NCI-H1092 treated with DMSO at 0.1 percent for 48 hours (cell line): Measurements from ENCODE around the gene SPAG17.

Experiments used
- DNase-seq: peaks from one replicate; lab custom pipeline; 2025; lab: John Stamatoyannopoulos, UW

The SPAG17 gene

GRCh38 chr1:118075116-118075515 is 109.9 kb downstream of the SPAG17 start:
- no peak for DNase-seq

- peak; percentile 11 for DNase-seq
Measured at GRCh38 chr1:118073648-118074435, 111.2 kb downstream of the SPAG17 start.

- no peak for DNase-seq
Measured at GRCh38 chr1:118049981-118050380, 135.0 kb downstream of the SPAG17 start.

- DNase-seq = no peak
Measured at GRCh38 chr1:118047650-118048224, 137.3 kb downstream of the SPAG17 start.

GRCh38 chr1:118047006-118047649 is 137.9 kb downstream of the SPAG17 start:
- DNase-seq = no peak

- no peak for DNase-seq
Measured at GRCh38 chr1:118043624-118044023, 141.4 kb downstream of the SPAG17 start.

- no peak for DNase-seq
Measured at GRCh38 chr1:118042501-118042900, 142.5 kb downstream of the SPAG17 start.

- no peak for DNase-seq
Measured at GRCh38 chr1:118039170-118039569, 145.9 kb downstream of the SPAG17 start.

- DNase-seq = no peak
Measured at GRCh38 chr1:118032883-118033282, 152.1 kb downstream of the SPAG17 start.

GRCh38 chr1:118028267-118028666 is 156.8 kb downstream of the SPAG17 start:
- no peak for DNase-seq

GRCh38 chr1:118023199-118023598 is 161.8 kb downstream of the SPAG17 start:
- no peak for DNase-seq

GRCh38 chr1:118021668-118022067 is 163.4 kb downstream of the SPAG17 start:
- no peak for DNase-seq

- no peak for DNase-seq
Measured at GRCh38 chr1:118018060-118018459, 167.0 kb downstream of the SPAG17 start.

GRCh38 chr1:118013938-118014337 is 171.1 kb downstream of the SPAG17 start:
- no peak for DNase-seq

- no peak for DNase-seq
Measured at GRCh38 chr1:118013336-118013735, 171.7 kb downstream of the SPAG17 start.

- DNase-seq = no peak
Measured at GRCh38 chr1:118012515-118013124, 172.4 kb downstream of the SPAG17 start.

- no peak for DNase-seq
Measured at GRCh38 chr1:118008011-118008410, 177.0 kb downstream of the SPAG17 start.

- no peak for DNase-seq
Measured at GRCh38 chr1:118007391-118007790, 177.6 kb downstream of the SPAG17 start.

GRCh38 chr1:118004312-118004711 is 180.7 kb downstream of the SPAG17 start:
- no peak for DNase-seq

GRCh38 chr1:117985973-117986372 is 199.1 kb downstream of the SPAG17 start:
- DNase-seq = no peak

GRCh38 chr1:117985239-117985638 is 199.8 kb downstream of the SPAG17 start:
- DNase-seq = no peak

- DNase-seq = no peak
Measured at GRCh38 chr1:117981455-117982192, 203.4 kb downstream of the SPAG17 start.
